K562 (cell line): ENCODE results near the gene IGF1R. TPM values are rescaled to one million over a fixed set of nuclear protein-coding genes. Genes with fewer than 3 reads are reported as not detected.

Experiments
- ATAC-seq: fragments of 200-7000 bp; cut with Tn5 transposase; 3 replicates; pipeline ENCODE4 v1.9.1; 2020; ENCODE audit warnings: moderate library complexity
- BruUV-seq: library from RNA; stranded (reverse); fragments of 400-500 nt; replicated peaks from 2 replicates; lab custom pipeline; 2021; lab: Mats Ljungman, UMichigan
- CTCF ChIA-PET: fragments of 300-600 bp; formaldehyde crosslinking; extraction: SDS; loops from one replicate; lab custom pipeline; 2021; ENCODE audit warnings: low intra/inter-chr PET ratio; lab: Yijun Ruan, JAX
- POLR2A ChIA-PET: fragments of 300-600, 350-650 bp; sonication (Branson Sonifier 250); formaldehyde crosslinking; extraction: SDS; loops from one replicate; lab custom pipeline; 2021; ENCODE audit warnings: antibody characterized with exemption, inconsistent platforms; lab: Yijun Ruan, JAX
- DNase-seq, 4 experiments: peaks; one replicate each; pipeline versions ENCODE4 v3.0.0 to v3.0.0-alpha.2; 2011 to 2018; ENCODE audit warnings: low spot score in 3 of 4, mixed read lengths in 3 of 4; ENCODE audit errors: extremely low read depth in 1 of 4
- FAIRE-seq: peaks from 2 replicates; lab custom pipeline; 2011; peaks lifted over from hg19 to GRCh38; lab: Jason Lieb, UNC
- H2AFZ ChIP-seq: 2 replicates; pipeline ENCODE4 v1.6.0; 2011; ENCODE audit warnings: low read depth, low read length, control low read depth, inconsistent platforms
- H3K27ac ChIP-seq: fragments of 200-600 bp; 3 replicates; pipeline ENCODE4 v1.8.0; 2011; ENCODE audit warnings: low read depth, mild to moderate bottlenecking, control low read depth, inconsistent platforms, low read length, moderate library complexity, mixed read lengths; ENCODE audit errors: extremely low read depth
- H3K27me3 ChIP-seq, 2 experiments: fragments of 300-600 bp in 1 of 2; 2 replicates in 1 of 2; 3 replicates in 1 of 2; pipeline versions ENCODE4 v1.6.0 to v1.8.0; 2011; ENCODE audit warnings: inconsistent platforms in 2 of 2, low read length in 2 of 2, mild to moderate bottlenecking in 1 of 2, mixed read lengths in 1 of 2, moderate library complexity in 1 of 2; ENCODE audit not compliant: control insufficient read depth in 2 of 2, insufficient read depth in 2 of 2
- H3K36me3 ChIP-seq: fragments of 300-600 bp; 3 replicates; pipeline ENCODE4 v1.8.0; 2011; ENCODE audit warnings: mild to moderate bottlenecking, low read length, inconsistent platforms; ENCODE audit not compliant: control insufficient read depth, insufficient read depth
- H3K4me1 ChIP-seq, 2 experiments: fragments of 200-600 bp in 1 of 2; replicated peaks in 1 of 2; 2 replicates in 1 of 2; 3 replicates in 1 of 2; pipeline versions ENCODE4 v1.5.1 to v1.8.0; 2011; ENCODE audit warnings: inconsistent platforms in 2 of 2, low read length in 2 of 2, mild to moderate bottlenecking in 1 of 2, mixed read lengths in 1 of 2, moderate library complexity in 1 of 2; ENCODE audit not compliant: control insufficient read depth in 2 of 2, insufficient read depth in 2 of 2
- H3K4me2 ChIP-seq: 2 replicates; pipeline ENCODE4 v1.6.1; 2011; ENCODE audit warnings: low read length, control low read depth, inconsistent platforms, mixed read lengths; ENCODE audit not compliant: insufficient read depth
- H3K4me3 ChIP-seq: fragments of 200-600 bp; sonication (generic), shearing (Covaris generic); 2 replicates; pipeline ENCODE4 v1.5.1; 2016; ENCODE audit warnings: control low read depth, inconsistent platforms
- H3K79me2 ChIP-seq: fragments of 200-600 bp; 3 replicates; pipeline ENCODE4 v1.8.0; 2011; ENCODE audit warnings: low read length, inconsistent platforms; ENCODE audit not compliant: control insufficient read depth, insufficient read depth
- H3K9ac ChIP-seq, 2 experiments: 2 replicates each; pipeline versions ENCODE4 v1.6.0 to v1.6.1; 2011; ENCODE audit warnings: low read depth in 2 of 2, low read length in 2 of 2, control low read depth in 1 of 2, inconsistent platforms in 1 of 2, mild to moderate bottlenecking in 1 of 2, mixed read lengths in 1 of 2; ENCODE audit not compliant: insufficient read depth in 1 of 2
- H3K9me1 ChIP-seq: one replicate; pipeline ENCODE4 v1.6.0; 2011; ENCODE audit warnings: inconsistent platforms, mild to moderate bottlenecking, low read length, moderate library complexity; ENCODE audit not compliant: control insufficient read depth, insufficient read depth
- H3K9me3 ChIP-seq: replicated peaks from 2 replicates; pipeline ENCODE4 v1.5.1; 2011; ENCODE audit warnings: low read depth, low read length, inconsistent platforms; ENCODE audit not compliant: control insufficient read depth, insufficient read depth
- H4K20me1 ChIP-seq: replicated peaks from 2 replicates; pipeline ENCODE4 v1.6.1; 2011; ENCODE audit warnings: low read length, inconsistent platforms, mixed read lengths; ENCODE audit not compliant: control insufficient read depth, insufficient read depth
- BHLHE40 ChIP-seq: IDR thresholded peaks from 2 replicates; pipeline ENCODE4 v1.6.1; 2011; ENCODE audit warnings: low read length, improper control_type of control experiment
- FOS ChIP-seq: IDR thresholded peaks from 3 replicates; pipeline ENCODE4 v1.6.1; 2011; ENCODE audit not compliant: insufficient read length; ENCODE audit errors: extremely low read depth
- FOXA3 ChIP-seq, 2 experiments: fragments of 450-650 bp in 1 of 2; sonication (generic) in 1 of 2; formaldehyde crosslinking; IDR thresholded peaks in 1 of 2; conservative IDR thresholded peaks in 1 of 2; 2 replicates each; pipeline versions ENCODE4 v1.4.0 to v1.8.0; 2020 to 2022; ENCODE audit warnings: mild to moderate bottlenecking in 2 of 2, missing genetic modification reagents in 1 of 2
- HDAC2 ChIP-seq: fragments of 450-650 bp; IDR thresholded peaks from 2 replicates; pipeline ENCODE4 v1.6.1; 2016; ENCODE audit warnings: mild to moderate bottlenecking
- HMG20A ChIP-seq: fragments of 450-650 bp; formaldehyde crosslinking; conservative IDR thresholded peaks from 2 replicates; pipeline ENCODE4 v1.4.0; 2020; ENCODE audit warnings: mild to moderate bottlenecking, mixed read lengths
- LEF1 ChIP-seq: fragments of 450-650 bp; IDR thresholded peaks from 2 replicates; pipeline ENCODE4 v1.6.1; 2016; ENCODE audit warnings: mild to moderate bottlenecking
- NCOA1 ChIP-seq: fragments of 450-650 bp; IDR thresholded peaks from 2 replicates; pipeline ENCODE4 v1.6.1; 2016; ENCODE audit warnings: low read depth
- NR2C2 ChIP-seq, 2 experiments: fragments of 200-800 bp in 1 of 2; sonication (Bioruptor generic) in 1 of 2; sonication (generic) in 1 of 2; formaldehyde crosslinking in 1 of 2; IDR thresholded peaks; 2 replicates each; pipeline versions ENCODE4 v1.6.1 to v1.8.0; 2016 to 2022; ENCODE audit warnings: mild to moderate bottlenecking in 1 of 2, missing compliant biosample characterization in 1 of 2, missing genetic modification characterization in 1 of 2, missing genetic modification reagents in 1 of 2
- PTRF ChIP-seq: fragments of 450-650 bp; IDR thresholded peaks from 2 replicates; pipeline ENCODE4 v1.6.1; 2016; ENCODE audit warnings: mild to moderate bottlenecking, missing genetic modification characterization, missing compliant biosample characterization
- SMAD1 ChIP-seq: fragments of 150-350 bp; IDR thresholded peaks from 2 replicates; pipeline ENCODE4 v1.6.1; 2014; ENCODE audit warnings: low read length, low read depth; ENCODE audit not compliant: partially characterized antibody
- ZFP36 ChIP-seq: fragments of 150-350 bp; IDR thresholded peaks from 2 replicates; pipeline ENCODE4 v1.6.1; 2018; ENCODE audit warnings: low read length, low read depth; ENCODE audit not compliant: partially characterized antibody
- ZNF764 ChIP-seq: fragments of 250-450 bp; sonication (Bioruptor Pico); IDR thresholded peaks from 2 replicates; pipeline ENCODE4 v1.4.0; 2020; ENCODE audit warnings: low read depth, mild to moderate bottlenecking, moderate library complexity
- WGBS: fragments of 100-300 bp; shearing (Covaris generic); methylation state at CpG from one replicate; pipeline ENCODE4 v1.1.6; 2016; ENCODE audit warnings: low coverage, mixed read lengths; ENCODE audit not compliant: insufficient coverage; ENCODE audit errors: missing lambda C conversion rate; 5-methylcytosine and 5-hydroxymethylcytosine counted together
- in situ Hi-C: fragments of 300-500 bp; cut with MboI; formaldehyde crosslinking; loops from 4 replicates; pipeline ENCODE4 v1.15.0; 2018; ENCODE audit warnings: inconsistent platforms, mixed read lengths
- intact Hi-C: fragments of 100-400 bp; cut with micrococcal nuclease; formaldehyde crosslinking; loops from 2 replicates; pipeline ENCODE4 v1.14.2; 2022
- polyA plus RNA-seq, 8 experiments: library from polyadenylated mRNA; depleted of rRNA in 4 of 8; stranded (reverse) in 5 of 8; unstranded in 3 of 8; fragments of >200 nt; fragmentation: Nextera tagmentation in 2 of 8; fragmentation: Illumina TruSeq in 1 of 8; extraction: Ambion mirVana in 2 of 8; extraction: Trizol in 1 of 8; gene quantifications; 2 replicates each; pipeline versions ENCODE4 v1.2.1 to v1.2.3, GENCODE V29; 2011 to 2014; ENCODE audit warnings: inconsistent platforms in 1 of 8, missing spikeins in 1 of 8
- total RNA-seq, 7 experiments: library from RNA; depleted of rRNA in 6 of 7; stranded (reverse); fragments of >200 nt in 6 of 7; fragmentation: Illumina TruSeq in 2 of 7; extraction: Trizol in 2 of 7; gene quantifications; 2 replicates each; pipeline versions ENCODE4 v1.2.1 to v1.2.3, GENCODE V29; 2011 to 2021; ENCODE audit warnings: low replicate concordance in 1 of 7
- TF ChIP-seq, protein P1 (sequence below): fragments of 250-450 bp; sonication (Bioruptor Pico); IDR thresholded peaks from 2 replicates; pipeline ENCODE4 v1.5.0; 2021
- TF ChIP-seq, protein P2 (sequence below): IDR thresholded peaks from 2 replicates; pipeline ENCODE4 v1.6.1; 2014; ENCODE audit warnings: antibody characterized with exemption
- TF ChIP-seq, protein P3 (sequence below): fragments of 250-450 bp; sonication (Bioruptor Pico); IDR thresholded peaks from 2 replicates; pipeline ENCODE4 v1.8.0; 2022; ENCODE audit warnings: inconsistent platforms

Gene IGF1R
- total and polyA plus RNA-seq, 9 of the 15 experiments (the other 6 are each of a cell fraction or from before 2014, with no cell fraction given): 0.35 to 8.0 (median 1.6) TPM

DNA sequence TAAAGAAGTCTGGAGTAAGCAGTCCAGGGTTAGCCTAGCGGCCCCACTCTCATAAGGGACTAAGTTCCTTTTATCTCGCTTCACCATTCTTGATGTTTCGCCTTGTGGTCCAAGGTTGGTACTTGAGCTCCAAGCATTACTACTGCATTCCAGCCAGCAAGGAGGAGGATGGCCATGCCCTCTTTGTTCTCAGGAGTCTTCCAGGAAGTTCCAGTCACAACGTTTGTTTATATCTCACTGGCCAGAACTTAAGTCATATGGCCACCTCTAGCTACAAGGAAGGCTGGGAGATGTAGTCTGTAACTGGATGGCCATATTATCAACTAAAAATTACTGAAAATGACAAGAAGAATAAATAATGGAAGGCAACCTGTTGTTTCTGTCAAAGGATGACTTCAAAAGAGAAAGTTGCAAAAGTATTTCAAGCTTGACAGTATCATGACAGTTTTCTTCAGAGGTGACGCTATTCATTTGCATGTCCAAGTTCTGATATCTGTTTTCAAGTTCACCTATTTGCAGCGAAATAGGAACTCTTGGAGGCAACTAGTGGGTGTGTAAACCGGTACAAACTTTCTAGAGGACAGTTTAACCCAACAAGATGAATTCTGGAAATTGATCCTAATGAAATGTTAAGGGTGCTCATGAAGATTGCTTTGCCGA, 240.6 kb downstream of the IGF1R start:
- in situ Hi-C loops (no loop called here), intact Hi-C loops (loop anchor here (10.0 kb wide), 3 partner anchors 114 to 444 kb away; no protein-coding TSS in a partner anchor)
- Histone ChIP-seq H3K9me3 (no peaks in the 10 kb centered on the region), H3K4me2 (no peak overlapping the region), H3K9ac (no peak overlapping the region), H3K27ac (no peak overlapping the region), H4K20me1 (peaks cover 11% of the 10 kb centered on the region), H3K4me3 (no peak overlapping the region), H2AFZ (no peak overlapping the region), H3K36me3 (no peaks in the 10 kb centered on the region), H3K9me1 (no peaks in the 10 kb centered on the region), H3K27me3 (peaks cover 20 to 41% of the 10 kb centered on the region in 2 experiments; a peak in 4 of 5 replicates), H3K4me1 (peaks cover 0 to 4% of the 10 kb centered on the region in 2 experiments; a peak in 1 of 5 replicates), H3K79me2 (no peaks in the 10 kb centered on the region)
- ChIA-PET POLR2A (no interaction called here), CTCF (no interaction called here)
- no peak for ATAC-seq
- TF ChIP-seq FOS (no peak), LEF1 (no peak), HDAC2 (no peak), NCOA1 (no peak), PTRF (tag) (no peak), BHLHE40 (no peak), NR2C2 (CRISPR knock-in tag; IDR thresholded peaks at IDR 0.05) (no peak), NR2C2 (tag; IDR thresholded peaks at IDR 0.05) (no peak), SMAD1 (no peak), ZNF764 (CRISPR knock-in tag) (no peak), ZFP36 (no peak), FOXA3 (CRISPR knock-in tag; conservative IDR thresholded peaks at IDR 0.05 in 1 of 2, IDR thresholded peaks at IDR 0.05 in 1 of 2) (no peak), HMG20A (CRISPR knock-in tag) (no peak)
- TF ChIP-seq, protein P1, sequence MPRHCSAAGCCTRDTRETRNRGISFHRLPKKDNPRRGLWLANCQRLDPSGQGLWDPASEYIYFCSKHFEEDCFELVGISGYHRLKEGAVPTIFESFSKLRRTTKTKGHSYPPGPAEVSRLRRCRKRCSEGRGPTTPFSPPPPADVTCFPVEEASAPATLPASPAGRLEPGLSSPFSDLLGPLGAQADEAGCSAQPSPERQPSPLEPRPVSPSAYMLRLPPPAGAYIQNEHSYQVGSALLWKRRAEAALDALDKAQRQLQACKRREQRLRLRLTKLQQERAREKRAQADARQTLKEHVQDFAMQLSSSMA (CRISPR knock-in tag): no peak
- TF ChIP-seq, protein P2, sequence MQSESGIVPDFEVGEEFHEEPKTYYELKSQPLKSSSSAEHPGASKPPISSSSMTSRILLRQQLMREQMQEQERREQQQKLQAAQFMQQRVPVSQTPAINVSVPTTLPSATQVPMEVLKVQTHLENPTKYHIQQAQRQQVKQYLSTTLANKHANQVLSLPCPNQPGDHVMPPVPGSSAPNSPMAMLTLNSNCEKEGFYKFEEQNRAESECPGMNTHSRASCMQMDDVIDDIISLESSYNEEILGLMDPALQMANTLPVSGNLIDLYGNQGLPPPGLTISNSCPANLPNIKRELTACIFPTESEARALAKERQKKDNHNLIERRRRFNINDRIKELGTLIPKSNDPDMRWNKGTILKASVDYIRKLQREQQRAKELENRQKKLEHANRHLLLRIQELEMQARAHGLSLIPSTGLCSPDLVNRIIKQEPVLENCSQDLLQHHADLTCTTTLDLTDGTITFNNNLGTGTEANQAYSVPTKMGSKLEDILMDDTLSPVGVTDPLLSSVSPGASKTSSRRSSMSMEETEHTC: no peak
- TF ChIP-seq, protein P3, sequence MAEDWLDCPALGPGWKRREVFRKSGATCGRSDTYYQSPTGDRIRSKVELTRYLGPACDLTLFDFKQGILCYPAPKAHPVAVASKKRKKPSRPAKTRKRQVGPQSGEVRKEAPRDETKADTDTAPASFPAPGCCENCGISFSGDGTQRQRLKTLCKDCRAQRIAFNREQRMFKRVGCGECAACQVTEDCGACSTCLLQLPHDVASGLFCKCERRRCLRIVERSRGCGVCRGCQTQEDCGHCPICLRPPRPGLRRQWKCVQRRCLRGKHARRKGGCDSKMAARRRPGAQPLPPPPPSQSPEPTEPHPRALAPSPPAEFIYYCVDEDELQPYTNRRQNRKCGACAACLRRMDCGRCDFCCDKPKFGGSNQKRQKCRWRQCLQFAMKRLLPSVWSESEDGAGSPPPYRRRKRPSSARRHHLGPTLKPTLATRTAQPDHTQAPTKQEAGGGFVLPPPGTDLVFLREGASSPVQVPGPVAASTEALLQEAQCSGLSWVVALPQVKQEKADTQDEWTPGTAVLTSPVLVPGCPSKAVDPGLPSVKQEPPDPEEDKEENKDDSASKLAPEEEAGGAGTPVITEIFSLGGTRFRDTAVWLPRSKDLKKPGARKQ: no peak
- FAIRE-seq: no peak
- 2% methylated on average over 8 of the region's 8 CpGs for WGBS
- DNase-seq: no peak
- no TSS peak for BruUV-seq
